Activated CD8-positive, alpha-beta memory T cell treated with anti-CD3 and anti-CD28 coated beads, Interleukin-2, amount 50 U/mL, for 1 hour (primary cell): ENCODE measurements around the gene INMT.

Experiments
- DNase-seq: peaks from one replicate; pipeline ENCODE4 v3.0.0-alpha.2; 2020; ENCODE audit errors: extremely low read depth

Gene INMT

GRCh38 chr7:30728591-30729100 is 23.3 kb upstream of the INMT start:
- DNase-seq: no peak

- no peak for DNase-seq
Measured at GRCh38 chr7:30729642-30730041, 22.3 kb upstream of the INMT start.

- DNase-seq: no peak
Measured at GRCh38 chr7:30730097-30730496, 21.8 kb upstream of the INMT start.

GRCh38 chr7:30730996-30731395 is 20.9 kb upstream of the INMT start:
- no peak for DNase-seq

- no peak for DNase-seq
Measured at GRCh38 chr7:30731581-30731980, 20.4 kb upstream of the INMT start.

- no peak for DNase-seq
Measured at GRCh38 chr7:30732606-30733005, 19.3 kb upstream of the INMT start.

GRCh38 chr7:30733216-30733615 is 18.7 kb upstream of the INMT start:
- no peak for DNase-seq

GRCh38 chr7:30733691-30734090 is 18.2 kb upstream of the INMT start:
- DNase-seq: no peak

- DNase-seq: no peak
Measured at GRCh38 chr7:30734497-30734896, 17.4 kb upstream of the INMT start.

- no peak for DNase-seq
Measured at GRCh38 chr7:30735631-30736030, 16.3 kb upstream of the INMT start.

GRCh38 chr7:30736291-30736690 is 15.6 kb upstream of the INMT start:
- DNase-seq: no peak

GRCh38 chr7:30738026-30738915 is 13.7 kb upstream of the INMT start:
- DNase-seq: no peak

- no peak for DNase-seq
Measured at GRCh38 chr7:30739691-30740090, 12.2 kb upstream of the INMT start.

GRCh38 chr7:30740417-30741181 is 11.3 kb upstream of the INMT start:
- DNase-seq: peak; percentile 30

- DNase-seq: no peak
Measured at GRCh38 chr7:30741289-30741688, 10.6 kb upstream of the INMT start.

- DNase-seq: no peak
Measured at GRCh38 chr7:30743371-30744074, 8.4 kb upstream of the INMT start.

GRCh38 chr7:30744075-30744417 is 7.9 kb upstream of the INMT start:
- DNase-seq: no peak

- no peak for DNase-seq
Measured at GRCh38 chr7:30745261-30745941, 6.5 kb upstream of the INMT start.

- no peak for DNase-seq
Measured at GRCh38 chr7:30750010-30750409, 1.9 kb upstream of the INMT start.

- DNase-seq: no peak
Measured at GRCh38 chr7:30750683-30751650, 968 bp upstream of the INMT start.

GRCh38 chr7:30752484-30752883 is 549 bp downstream of the INMT start:
- DNase-seq: no peak
